Dendritic cell treated with granulocyte-macrophage colony-stimulating factor and Interleukin-4, amounts not matched to agents 40 ng/mL and 50 ng/mL, for 4 days (primary cell): ENCODE results near the gene TMEM259.

Experiments used
- H3K27ac Mint-ChIP-seq: one replicate; pipeline ENCODE4 v1.8.0; 2022; ENCODE audit warnings: mild to moderate bottlenecking, mixed read lengths
- H3K27me3 Mint-ChIP-seq: one replicate; pipeline ENCODE4 v1.8.0; 2022; ENCODE audit warnings: mild to moderate bottlenecking, mixed read lengths
- H3K36me3 Mint-ChIP-seq: one replicate; pipeline ENCODE4 v1.8.0; 2022; ENCODE audit warnings: low read depth, mixed read lengths
- H3K4me1 Mint-ChIP-seq: one replicate; pipeline ENCODE4 v1.8.0; 2022; ENCODE audit warnings: low read depth, mixed read lengths
- H3K4me3 Mint-ChIP-seq: one replicate; pipeline ENCODE4 v1.8.0; 2022; ENCODE audit warnings: mild to moderate bottlenecking, moderate library complexity, mixed read lengths
- H3K9me3 Mint-ChIP-seq: one replicate; pipeline ENCODE4 v1.8.0; 2022; ENCODE audit warnings: mixed read lengths
- intact Hi-C: fragments of 100-400 bp; cut with micrococcal nuclease; formaldehyde crosslinking; loops from one replicate; pipeline ENCODE4 v1.15.0; 2022

TMEM259 gene

DNA sequence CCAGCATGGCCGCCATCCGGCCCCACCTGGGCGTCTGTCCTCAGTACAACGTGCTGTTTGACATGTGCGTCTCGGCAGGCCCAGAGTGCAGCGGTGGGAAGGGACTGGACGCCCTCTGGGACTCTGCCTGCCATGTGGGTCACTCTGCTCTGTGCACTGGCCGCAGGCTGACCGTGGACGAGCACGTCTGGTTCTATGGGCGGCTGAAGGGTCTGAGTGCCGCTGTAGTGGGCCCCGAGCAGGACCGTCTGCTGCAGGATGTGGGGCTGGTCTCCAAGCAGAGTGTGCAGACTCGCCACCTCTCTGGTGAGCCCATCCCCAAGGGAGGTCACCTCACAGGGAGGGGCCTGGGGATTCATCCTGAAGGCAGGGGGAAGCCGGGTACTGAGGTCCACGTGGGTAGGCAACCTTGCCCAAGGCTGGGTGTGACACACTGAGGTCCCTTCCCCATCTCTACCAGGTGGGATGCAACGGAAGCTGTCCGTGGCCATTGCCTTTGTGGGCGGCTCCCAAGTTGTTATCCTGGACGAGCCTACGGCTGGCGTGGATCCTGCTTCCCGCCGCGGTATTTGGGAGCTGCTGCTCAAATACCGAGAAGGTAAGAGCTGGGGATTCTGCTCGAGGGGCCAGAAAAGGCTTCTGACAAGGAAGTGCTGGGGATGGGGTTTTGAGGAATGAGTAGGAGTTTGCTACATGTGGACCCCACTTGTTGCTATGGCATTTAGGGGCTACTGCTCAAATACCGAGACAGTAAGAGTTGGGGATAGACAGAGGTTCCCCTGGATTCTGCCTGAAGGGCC lies 30.3 kb upstream of the TMEM259 start:
- Mint-ChIP-seq H3K4me1 (peaks cover 8% of the 10 kb centered on the region), H3K36me3 (peaks cover 81% of the 10 kb centered on the region), H3K4me3 (no peak overlapping the region), H3K27me3 (no peaks in the 10 kb centered on the region), H3K27ac (no peak overlapping the region), H3K9me3 (no peaks in the 10 kb centered on the region)
- intact Hi-C loops: no loop called here

DNA sequence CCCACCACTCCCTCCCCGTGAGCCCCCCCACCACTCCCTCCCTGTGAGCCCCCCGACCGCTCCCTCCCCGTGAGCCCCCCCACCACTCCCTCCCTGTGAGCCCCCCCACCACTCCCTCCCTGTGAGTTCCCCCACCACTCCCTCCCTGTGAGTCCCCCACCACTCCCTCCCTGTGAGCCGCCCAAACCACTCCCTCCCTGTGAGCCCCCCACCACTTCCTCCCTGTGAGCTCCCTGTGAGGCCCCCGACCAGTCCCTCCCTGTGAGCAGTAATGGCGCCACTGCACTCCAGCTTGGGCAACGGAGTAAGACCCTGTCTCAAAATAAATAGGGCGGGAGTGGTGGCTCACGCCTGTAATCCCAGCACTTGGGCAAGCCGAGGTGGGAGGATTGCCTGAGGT lies 28.9 kb upstream of the TMEM259 start:
- Mint-ChIP-seq H3K27ac (no peak overlapping the region), H3K4me1 (peaks cover 8% of the 10 kb centered on the region), H3K4me3 (no peak overlapping the region), H3K36me3 (peaks cover 83% of the 10 kb centered on the region), H3K27me3 (no peaks in the 10 kb centered on the region), H3K9me3 (no peaks in the 10 kb centered on the region)
- intact Hi-C loops: no loop called here

DNA sequence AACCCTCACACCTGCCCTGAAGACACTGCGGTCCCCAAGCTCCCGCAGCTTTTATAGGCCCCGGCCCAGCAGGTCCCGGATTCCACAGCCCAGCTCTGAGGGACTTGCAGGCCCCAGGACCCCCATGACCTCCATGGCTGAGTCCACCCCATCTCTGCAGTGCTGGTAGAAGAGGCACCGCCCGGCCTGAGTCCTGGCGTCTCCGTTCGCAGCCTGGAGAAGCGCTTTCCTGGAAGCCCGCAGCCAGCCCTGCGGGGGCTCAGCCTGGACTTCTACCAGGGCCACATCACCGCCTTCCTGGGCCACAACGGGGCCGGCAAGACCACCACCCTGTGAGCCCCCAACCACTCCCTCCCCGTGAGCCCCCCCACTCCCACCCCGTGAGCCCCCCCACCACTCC lies 28.2 kb upstream of the TMEM259 start:
- intact Hi-C loops: no loop called here
- Mint-ChIP-seq H3K4me1 (peaks cover 8% of the 10 kb centered on the region), H3K36me3 (peaks cover 83% of the 10 kb centered on the region), H3K27ac (peak overlapping the region; percentile 27), H3K27me3 (no peaks in the 10 kb centered on the region), H3K9me3 (no peaks in the 10 kb centered on the region), H3K4me3 (no peak overlapping the region)

DNA sequence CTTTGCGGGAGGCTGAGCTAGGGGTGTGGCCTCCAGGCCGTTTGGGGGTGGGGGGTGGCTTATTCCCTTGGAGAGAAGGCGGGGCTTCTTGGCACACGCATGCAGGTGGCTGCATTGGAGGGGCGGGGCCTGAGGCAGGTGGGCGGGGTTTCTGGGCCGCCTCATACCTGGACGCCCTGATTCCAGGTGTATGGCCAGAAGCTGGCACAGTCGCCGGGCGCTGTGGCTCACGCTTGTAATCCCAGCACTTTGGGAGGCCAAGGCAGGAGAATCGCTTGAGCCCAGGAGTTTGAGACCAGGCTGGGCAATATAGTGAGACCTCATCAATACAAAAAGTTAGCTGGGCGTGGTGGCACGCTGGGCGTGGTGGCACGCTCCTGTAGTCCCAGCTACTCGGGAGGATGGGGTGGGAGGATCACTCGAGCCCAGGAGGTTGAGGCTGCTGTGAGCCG lies 26.8 kb upstream of the TMEM259 start:
- intact Hi-C loops: no loop called here
- H3K4me1 Mint-ChIP-seq: peaks cover 8% of the 10 kb centered on the region
- H3K9me3 Mint-ChIP-seq: no peaks in the 10 kb centered on the region
- H3K36me3 Mint-ChIP-seq: peaks cover 83% of the 10 kb centered on the region
- no peaks in the 10 kb centered on the region for H3K27me3 Mint-ChIP-seq
- H3K4me3 Mint-ChIP-seq: no peak overlapping the region
- H3K27ac Mint-ChIP-seq: no peak overlapping the region

DNA sequence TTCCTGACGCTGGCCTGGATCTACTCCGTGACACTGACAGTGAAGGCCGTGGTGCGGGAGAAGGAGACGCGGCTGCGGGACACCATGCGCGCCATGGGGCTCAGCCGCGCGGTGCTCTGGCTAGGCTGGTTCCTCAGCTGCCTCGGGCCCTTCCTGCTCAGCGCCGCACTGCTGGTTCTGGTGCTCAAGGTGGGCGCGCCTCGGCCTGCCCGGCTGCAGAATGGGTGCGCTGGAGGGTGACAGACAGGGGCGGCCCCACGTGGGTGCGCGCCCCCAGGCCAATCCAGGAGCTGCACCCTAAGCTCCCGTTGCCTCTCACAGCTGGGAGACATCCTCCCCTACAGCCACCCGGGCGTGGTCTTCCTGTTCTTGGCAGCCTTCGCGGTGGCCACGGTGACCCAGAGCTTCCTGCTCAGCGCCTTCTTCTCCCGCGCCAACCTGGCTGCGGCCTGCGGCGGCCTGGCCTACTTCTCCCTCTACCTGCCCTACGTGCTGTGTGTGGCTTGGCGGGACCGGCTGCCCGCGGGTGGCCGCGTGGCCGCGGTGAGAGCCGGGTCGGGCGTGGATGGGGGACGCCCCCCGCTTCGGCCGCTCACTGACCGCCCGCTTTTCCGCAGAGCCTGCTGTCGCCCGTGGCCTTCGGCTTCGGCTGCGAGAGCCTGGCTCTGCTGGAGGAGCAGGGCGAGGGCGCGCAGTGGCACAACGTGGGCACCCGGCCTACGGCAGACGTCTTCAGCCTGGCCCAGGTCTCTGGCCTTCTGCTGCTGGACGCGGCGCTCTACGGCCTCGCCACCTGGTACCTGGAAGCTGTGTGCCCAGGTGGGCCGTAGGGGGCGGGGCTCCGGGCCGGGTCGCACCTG lies 26.1 kb upstream of the TMEM259 start:
- Mint-ChIP-seq H3K4me3 (no peak overlapping the region), H3K27me3 (no peaks in the 10 kb centered on the region), H3K4me1 (peaks cover 8% of the 10 kb centered on the region), H3K27ac (no peak overlapping the region), H3K9me3 (no peaks in the 10 kb centered on the region), H3K36me3 (peaks cover 85% of the 10 kb centered on the region)
- intact Hi-C loops: no loop called here

DNA sequence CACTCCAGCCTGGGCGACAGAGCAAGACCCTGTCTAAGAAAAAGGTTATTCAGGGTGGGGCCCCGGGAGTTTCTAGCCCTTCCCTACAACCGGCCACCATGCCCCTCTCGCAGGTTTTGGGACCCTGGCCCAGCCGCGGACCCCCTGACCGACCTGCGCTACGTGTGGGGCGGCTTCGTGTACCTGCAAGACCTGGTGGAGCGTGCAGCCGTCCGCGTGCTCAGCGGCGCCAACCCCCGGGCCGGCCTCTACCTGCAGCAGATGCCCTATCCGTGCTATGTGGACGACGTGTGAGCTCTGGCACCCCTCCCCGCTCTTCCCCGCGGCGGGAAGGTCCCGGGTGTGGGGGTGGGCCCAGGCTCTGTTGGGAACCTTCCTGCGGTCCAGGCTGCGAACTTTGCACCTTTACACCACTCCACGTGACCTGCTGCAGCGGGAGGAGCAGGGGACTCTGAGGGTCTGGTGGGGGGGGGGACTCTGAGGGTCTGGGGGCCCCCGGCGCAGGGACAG lies 25.2 kb upstream of the TMEM259 start:
- no peak overlapping the region for H3K4me3 Mint-ChIP-seq
- H3K9me3 Mint-ChIP-seq: no peaks in the 10 kb centered on the region
- no peak overlapping the region for H3K27ac Mint-ChIP-seq
- H3K36me3 Mint-ChIP-seq: peaks cover 82% of the 10 kb centered on the region
- H3K4me1 Mint-ChIP-seq: peaks cover 6% of the 10 kb centered on the region
- no peaks in the 10 kb centered on the region for H3K27me3 Mint-ChIP-seq
- intact Hi-C loops: no loop called here

DNA sequence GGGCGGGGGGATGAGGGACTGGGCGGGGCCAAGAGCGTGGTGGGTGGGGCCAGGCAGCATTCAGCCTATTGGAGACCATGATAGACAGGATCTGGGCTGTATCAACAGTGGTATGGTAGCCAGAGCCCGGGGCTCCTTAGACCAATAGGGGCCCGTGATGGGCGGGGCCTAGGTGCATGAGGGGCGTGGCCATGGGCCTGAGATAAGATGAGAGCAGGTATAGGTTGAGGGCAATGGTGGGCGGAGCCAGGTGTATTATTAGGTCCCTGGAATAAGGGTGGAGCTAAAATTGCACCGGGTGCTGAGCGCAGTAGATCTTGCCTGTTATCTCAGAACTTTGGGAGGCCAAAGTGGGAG lies 24.3 kb upstream of the TMEM259 start:
- H3K9me3 Mint-ChIP-seq: no peaks in the 10 kb centered on the region
- peaks cover 15% of the 10 kb centered on the region for H3K4me1 Mint-ChIP-seq
- no peaks in the 10 kb centered on the region for H3K27me3 Mint-ChIP-seq
- no peak overlapping the region for H3K27ac Mint-ChIP-seq
- no peak overlapping the region for H3K4me3 Mint-ChIP-seq
- peaks cover 78% of the 10 kb centered on the region for H3K36me3 Mint-ChIP-seq
- intact Hi-C loops: no loop called here

DNA sequence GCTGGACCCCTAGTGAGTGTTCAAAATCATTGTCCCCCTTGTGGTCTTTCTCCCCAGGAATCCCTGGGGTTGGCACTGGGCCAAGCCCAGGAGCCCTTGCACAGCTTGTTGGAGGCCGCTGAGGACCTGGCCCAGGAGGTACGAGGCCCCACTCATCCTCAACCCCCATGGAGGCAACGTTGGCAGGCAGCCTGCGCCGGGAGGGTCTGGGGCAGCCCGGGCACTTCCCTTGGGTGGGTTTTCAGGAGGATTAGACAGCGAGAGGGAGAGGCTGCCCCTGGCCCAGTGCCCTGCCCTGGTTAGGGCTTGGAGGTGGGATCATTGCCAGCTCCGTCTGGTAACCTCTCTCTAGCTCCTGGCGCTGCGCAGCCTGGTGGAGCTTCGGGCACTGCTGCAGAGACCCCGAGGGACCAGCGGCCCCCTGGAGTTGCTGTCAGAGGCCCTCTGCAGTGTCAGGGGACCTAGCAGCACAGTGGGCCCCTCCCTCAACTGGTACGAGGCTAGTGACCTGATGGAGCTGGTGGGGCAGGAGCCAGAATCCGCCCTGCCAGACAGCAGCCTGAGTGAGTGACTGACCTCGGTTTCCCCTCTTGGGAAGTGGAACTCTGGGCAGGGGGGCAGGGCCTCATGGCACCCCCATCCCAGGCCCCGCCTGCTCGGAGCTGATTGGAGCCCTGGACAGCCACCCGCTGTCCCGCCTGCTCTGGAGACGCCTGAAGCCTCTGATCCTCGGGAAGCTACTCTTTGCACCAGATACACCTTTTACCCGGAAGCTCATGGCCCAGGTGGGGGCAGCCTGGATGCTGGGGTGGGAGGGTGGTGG lies 22.0 kb upstream of the TMEM259 start:
- intact Hi-C loops: no loop called here
- Mint-ChIP-seq H3K27me3 (no peaks in the 10 kb centered on the region), H3K4me1 (peaks cover 39% of the 10 kb centered on the region), H3K9me3 (no peaks in the 10 kb centered on the region), H3K4me3 (no peak overlapping the region), H3K27ac (no peak overlapping the region), H3K36me3 (peaks cover 84% of the 10 kb centered on the region)

DNA sequence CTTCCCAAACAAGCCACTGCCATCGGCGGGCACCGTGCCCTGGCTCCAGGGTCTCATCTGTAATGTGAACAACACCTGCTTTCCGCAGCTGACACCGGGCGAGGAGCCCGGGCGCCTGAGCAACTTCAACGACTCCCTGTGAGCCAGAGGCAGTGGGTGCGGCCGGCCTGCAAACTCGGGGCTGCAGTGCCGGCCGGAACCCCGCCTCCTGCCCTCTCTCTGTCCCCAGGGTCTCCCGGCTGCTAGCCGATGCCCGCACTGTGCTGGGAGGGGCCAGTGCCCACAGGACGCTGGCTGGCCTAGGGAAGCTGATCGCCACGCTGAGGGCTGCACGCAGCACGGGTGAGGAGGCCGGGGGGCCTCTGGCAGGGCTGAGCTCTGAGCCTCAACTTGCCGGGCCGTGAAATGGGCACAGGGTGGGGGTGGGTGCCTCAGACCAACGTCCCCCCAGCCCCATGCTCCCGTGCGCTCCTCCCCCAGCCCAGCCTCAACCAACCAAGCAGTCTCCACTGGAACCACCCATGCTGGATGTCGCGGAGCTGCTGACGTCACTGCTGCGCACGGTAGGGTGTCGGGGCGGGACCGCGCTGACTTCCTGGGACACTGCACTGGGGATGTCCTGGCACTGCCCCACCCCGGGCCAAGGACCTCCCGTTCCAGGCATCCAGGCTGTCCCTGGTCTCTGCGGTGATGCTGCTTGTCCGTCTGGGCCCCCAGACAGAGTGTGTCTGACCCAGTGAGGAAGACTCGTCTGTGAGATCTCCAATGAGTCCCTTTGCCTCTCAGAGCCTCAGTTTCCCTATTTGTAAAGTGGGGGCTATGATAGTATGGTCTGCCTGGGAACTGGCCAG lies 21.1 kb upstream of the TMEM259 start:
- H3K4me1 Mint-ChIP-seq: peaks cover 46% of the 10 kb centered on the region
- intact Hi-C loops: no loop called here
- H3K4me3 Mint-ChIP-seq: no peak overlapping the region
- peaks cover 86% of the 10 kb centered on the region for H3K36me3 Mint-ChIP-seq
- no peaks in the 10 kb centered on the region for H3K27me3 Mint-ChIP-seq
- H3K27ac Mint-ChIP-seq: peak overlapping the region; percentile 88
- H3K9me3 Mint-ChIP-seq: no peaks in the 10 kb centered on the region

DNA sequence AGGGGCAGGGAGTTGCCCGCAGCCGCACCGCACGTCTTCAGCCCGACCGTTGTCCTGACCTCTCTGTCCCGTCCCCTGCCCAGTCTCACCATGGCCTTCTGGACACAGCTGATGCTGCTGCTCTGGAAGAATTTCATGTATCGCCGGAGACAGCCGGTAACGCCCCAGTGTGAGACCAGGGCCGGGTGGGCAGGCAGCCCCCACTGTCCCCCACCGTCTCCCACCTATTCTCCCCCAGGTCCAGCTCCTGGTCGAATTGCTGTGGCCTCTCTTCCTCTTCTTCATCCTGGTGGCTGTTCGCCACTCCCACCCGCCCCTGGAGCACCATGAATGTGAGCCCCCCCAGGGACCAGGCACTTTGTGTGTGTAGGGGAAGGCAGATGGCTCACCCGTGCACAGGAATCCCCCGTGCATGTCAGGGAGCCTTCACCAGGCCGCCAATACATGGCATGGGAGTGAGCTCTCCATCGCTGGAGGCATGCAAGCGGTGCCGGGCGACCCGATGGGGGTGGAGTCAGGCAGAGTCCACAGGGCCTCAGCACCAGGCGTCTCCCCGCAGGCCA lies 20.4 kb upstream of the TMEM259 start:
- Mint-ChIP-seq H3K27ac (peak overlapping the region; percentile 88), H3K27me3 (no peaks in the 10 kb centered on the region), H3K4me3 (peak overlapping the region; percentile 99), H3K36me3 (peaks cover 86% of the 10 kb centered on the region), H3K9me3 (no peaks in the 10 kb centered on the region), H3K4me1 (peaks cover 51% of the 10 kb centered on the region)
- intact Hi-C loops: no loop called here

DNA sequence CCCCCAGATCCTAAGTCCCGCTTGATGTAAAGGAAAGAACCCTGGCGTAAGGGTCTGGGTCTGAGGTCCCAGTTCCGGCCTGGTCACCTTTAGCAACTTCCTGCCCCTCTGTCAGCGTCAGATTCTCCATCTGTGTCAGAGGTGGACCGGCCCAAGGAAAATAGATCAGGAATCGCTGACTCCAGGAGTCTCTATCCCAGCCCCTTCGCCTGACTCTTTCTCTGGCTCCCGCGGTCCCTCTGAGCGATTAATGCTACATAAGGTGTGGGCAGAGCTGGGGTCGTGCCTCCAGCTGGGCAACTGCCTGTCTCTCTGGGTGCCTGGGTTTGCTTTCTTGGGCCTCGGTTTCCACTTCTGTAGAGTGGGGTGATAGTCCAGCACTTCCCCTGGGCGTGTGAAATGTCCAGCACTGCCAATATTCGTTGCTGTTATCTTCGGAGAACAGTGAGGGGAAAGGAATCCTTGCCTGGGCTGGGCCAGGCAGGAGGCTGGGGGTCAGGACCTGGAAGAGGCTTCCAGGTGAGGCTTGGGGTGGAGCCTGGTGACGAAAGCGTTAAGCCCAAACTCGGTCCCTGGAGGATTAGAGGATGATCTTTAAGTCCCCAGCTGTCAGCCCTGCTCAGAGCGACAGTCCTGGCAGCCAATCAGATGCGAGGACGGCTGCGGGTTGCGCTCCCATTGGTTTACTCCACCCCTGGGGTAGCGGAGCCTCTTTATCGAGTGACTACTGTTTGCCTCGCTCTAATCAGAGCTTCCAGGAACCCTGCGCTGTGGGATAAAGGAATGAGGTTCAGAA lies 19.8 kb upstream of the TMEM259 start:
- Mint-ChIP-seq H3K27me3 (no peaks in the 10 kb centered on the region), H3K27ac (peak overlapping the region; percentile 88), H3K4me1 (peaks cover 57% of the 10 kb centered on the region), H3K9me3 (no peaks in the 10 kb centered on the region), H3K36me3 (peaks cover 86% of the 10 kb centered on the region), H3K4me3 (peak overlapping the region; percentile 99)
- intact Hi-C loops: no loop called here
